ENCODE measurements around the gene SERPINA7. TPM values are rescaled to one million over a fixed set of nuclear protein-coding genes. Genes with fewer than 3 reads are reported as not detected.

SERPINA7 gene
- total and polyA plus RNA-seq, 9 donors, result 0.04 to 0.28 (median 0.15) TPM; not detected in 5

- Histone ChIP-seq H3K36me3 (no peaks in the 10 kb centered on the region), H3K9me3 (no peaks in the 10 kb centered on the region), H3K27ac (no peak overlapping the region), H3K4me1 (ENCODE audit: insufficient read depth) (no peaks in the 10 kb centered on the region), H3K27me3 (no peaks in the 10 kb centered on the region), H3K4me3 (no peak overlapping the region)
- WGBS, 3 donors, result 39 to 62% (median 53%) methylated on average over 4 of the region's 4 CpGs
- TF ChIP-seq, protein P1, sequence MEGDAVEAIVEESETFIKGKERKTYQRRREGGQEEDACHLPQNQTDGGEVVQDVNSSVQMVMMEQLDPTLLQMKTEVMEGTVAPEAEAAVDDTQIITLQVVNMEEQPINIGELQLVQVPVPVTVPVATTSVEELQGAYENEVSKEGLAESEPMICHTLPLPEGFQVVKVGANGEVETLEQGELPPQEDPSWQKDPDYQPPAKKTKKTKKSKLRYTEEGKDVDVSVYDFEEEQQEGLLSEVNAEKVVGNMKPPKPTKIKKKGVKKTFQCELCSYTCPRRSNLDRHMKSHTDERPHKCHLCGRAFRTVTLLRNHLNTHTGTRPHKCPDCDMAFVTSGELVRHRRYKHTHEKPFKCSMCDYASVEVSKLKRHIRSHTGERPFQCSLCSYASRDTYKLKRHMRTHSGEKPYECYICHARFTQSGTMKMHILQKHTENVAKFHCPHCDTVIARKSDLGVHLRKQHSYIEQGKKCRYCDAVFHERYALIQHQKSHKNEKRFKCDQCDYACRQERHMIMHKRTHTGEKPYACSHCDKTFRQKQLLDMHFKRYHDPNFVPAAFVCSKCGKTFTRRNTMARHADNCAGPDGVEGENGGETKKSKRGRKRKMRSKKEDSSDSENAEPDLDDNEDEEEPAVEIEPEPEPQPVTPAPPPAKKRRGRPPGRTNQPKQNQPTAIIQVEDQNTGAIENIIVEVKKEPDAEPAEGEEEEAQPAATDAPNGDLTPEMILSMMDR (IDR thresholded peaks at IDR 0.05), result no peak
- TF ChIP-seq EP300 (IDR thresholded peaks at IDR 0.05) (no peak), POLR2A (IDR thresholded peaks at IDR 0.05) (no peak)
- intact Hi-C loops (cut with DNase I), result no loop called here
- no peak for DNase-seq
Observed at GRCh38 chrX:106040861-106041260, 2.3 kb upstream of the SERPINA7 start.

GRCh38 chrX:106039920-106040319 is 1.4 kb upstream of the SERPINA7 start:
- intact Hi-C loops (cut with DNase I), result loop anchor here in 1 of 4 donors (5.0 kb wide), 1 partner anchor 357 kb away; no protein-coding TSS in a partner anchor
- 15 to 40% (median 34%) methylated on average over 2 of the region's 2 CpGs for WGBS, 3 donors
- TF ChIP-seq EP300 (IDR thresholded peaks at IDR 0.05) (no peak), POLR2A (IDR thresholded peaks at IDR 0.05) (no peak)
- TF ChIP-seq, protein P1 (IDR thresholded peaks at IDR 0.05), result no peak
- peak in 1 of 5 donors; percentile 8 for DNase-seq
- Histone ChIP-seq H3K27ac (no peak overlapping the region), H3K4me3 (no peak overlapping the region), H3K27me3 (no peaks in the 10 kb centered on the region), H3K4me1 (ENCODE audit: insufficient read depth) (no peaks in the 10 kb centered on the region), H3K36me3 (no peaks in the 10 kb centered on the region), H3K9me3 (no peaks in the 10 kb centered on the region)

DNA sequence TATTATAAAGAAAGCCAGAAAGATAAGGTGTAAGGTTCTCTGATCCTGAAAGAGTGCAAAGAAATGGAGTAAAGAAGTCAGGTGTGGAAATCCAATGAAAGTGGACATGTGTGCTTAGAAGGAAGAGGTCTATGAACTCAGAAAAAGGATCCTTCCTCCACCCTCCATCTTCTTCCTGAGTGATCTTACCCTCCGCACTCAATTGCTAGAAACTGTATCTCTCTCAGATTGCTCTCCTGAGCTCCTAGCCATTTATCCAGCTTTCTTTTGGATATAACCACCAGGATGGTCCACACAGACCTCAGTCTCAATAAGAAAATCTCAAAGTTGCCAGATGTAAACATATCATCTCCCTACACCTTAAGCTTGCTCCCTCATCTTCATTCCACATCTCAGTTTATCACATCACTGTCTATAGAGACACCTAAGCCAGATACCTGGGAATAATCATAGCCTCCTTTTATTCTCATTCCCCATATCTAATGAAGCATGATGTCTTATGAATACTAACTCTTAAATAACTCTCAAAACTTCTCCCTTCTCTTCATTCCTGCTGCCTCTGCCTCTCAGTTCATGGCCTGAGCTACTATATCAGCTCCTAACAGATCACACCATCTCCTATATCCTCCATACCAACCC is 573 bp downstream of the SERPINA7 start:
- Histone ChIP-seq H3K4me3 (no peak overlapping the region), H3K36me3 (no peaks in the 10 kb centered on the region), H3K4me1 (ENCODE audit: insufficient read depth) (no peaks in the 10 kb centered on the region), H3K27me3 (no peaks in the 10 kb centered on the region), H3K9me3 (no peaks in the 10 kb centered on the region), H3K27ac (no peak overlapping the region)
- intact Hi-C loops (cut with DNase I), result loop anchor here in 1 of 4 donors (5.0 kb wide), 1 partner anchor 359 kb away; no protein-coding TSS in a partner anchor
- 86 to 100% (median 91%) methylated on average over 1 of the region's 1 CpG for WGBS, 3 donors
- no peak for DNase-seq
- TF ChIP-seq POLR2A (IDR thresholded peaks at IDR 0.05), result no peak
- TF ChIP-seq, protein P1 (IDR thresholded peaks at IDR 0.05), result no peak
- no peak for TF ChIP-seq EP300 (IDR thresholded peaks at IDR 0.05)

- no peaks in the 10 kb centered on the region for H3K36me3 ChIP-seq
- H3K9me3 ChIP-seq, result no peaks in the 10 kb centered on the region
- intact Hi-C loops (cut with DNase I), result loop anchor here in 1 of 4 donors (5.0 kb wide), 1 partner anchor 361 kb away; no protein-coding TSS in a partner anchor
- no peak overlapping the region for H3K27ac ChIP-seq
- TF ChIP-seq, protein P1 (IDR thresholded peaks at IDR 0.05), result no peak
- TF ChIP-seq POLR2A (IDR thresholded peaks at IDR 0.05), result no peak
- H3K4me3 ChIP-seq, result no peak overlapping the region
- no peak for DNase-seq
- H3K4me1 ChIP-seq (ENCODE audit: insufficient read depth), result no peaks in the 10 kb centered on the region
- 85 to 92% (median 92%) methylated on average over 1 of the region's 1 CpG for WGBS, 3 donors
- no peaks in the 10 kb centered on the region for H3K27me3 ChIP-seq
Observed at GRCh38 chrX:106036716-106037115, 1.8 kb downstream of the SERPINA7 start.

Data from ovary (tissue), 9 donors.